H1 (cell line): ENCODE data around the gene HS1BP3. TPM values are rescaled to one million over a fixed set of nuclear protein-coding genes. Genes with fewer than 3 reads are reported as not detected.

Source experiments
- CTCF ChIA-PET: fragments of 300-600 bp; sonication (Branson Sonifier 250); formaldehyde crosslinking; loops from one replicate; lab custom pipeline; 2021; ENCODE audit not compliant: partially characterized antibody; lab: Charles Lee
- POLR2A ChIA-PET: fragments of 300-600 bp; sonication (Branson Sonifier 250); formaldehyde crosslinking; loops from one replicate; lab custom pipeline; 2021; ENCODE audit warnings: inconsistent platforms; ENCODE audit not compliant: partially characterized antibody; lab: Charles Lee
- DNase-seq, 2 experiments: peaks; one replicate each; pipeline versions ENCODE4 v3.0.0 to v3.0.0-alpha.2; 2010 to 2022; ENCODE audit warnings: low spot score in 2 of 2, low read depth in 1 of 2, mixed read lengths in 1 of 2
- FAIRE-seq: peaks from 2 replicates; lab custom pipeline; 2011; peaks lifted over from hg19 to GRCh38; lab: Jason Lieb, UNC
- H2AFZ ChIP-seq: 2 replicates; pipeline ENCODE4 v1.8.1; 2012; ENCODE audit warnings: low read length, inconsistent platforms
- H2AK5ac ChIP-seq: 2 replicates; pipeline ENCODE4 v1.6.1; 2013; ENCODE audit warnings: low read depth, low read length
- H2BK120ac ChIP-seq: replicated peaks from 2 replicates; pipeline ENCODE3; 2013; ENCODE audit warnings: low read depth, low read length, inconsistent platforms
- H2BK12ac ChIP-seq: 2 replicates; pipeline ENCODE4 v1.6.1; 2013; ENCODE audit warnings: low read depth, low read length
- H2BK15ac ChIP-seq: 2 replicates; pipeline ENCODE4 v1.6.1; 2013; ENCODE audit warnings: low read length
- H2BK20ac ChIP-seq: 2 replicates; pipeline ENCODE4 v1.6.1; 2013; ENCODE audit warnings: low read length
- H2BK5ac ChIP-seq: 2 replicates; pipeline ENCODE4 v1.6.1; 2013; ENCODE audit warnings: low read depth, low read length
- H3K14ac ChIP-seq: 2 replicates; pipeline ENCODE4 v1.6.1; 2013; ENCODE audit warnings: inconsistent platforms; ENCODE audit not compliant: insufficient read length
- H3K18ac ChIP-seq: 2 replicates; pipeline ENCODE4 v1.6.1; 2013; ENCODE audit warnings: low read length; ENCODE audit errors: extremely low read depth
- H3K23ac ChIP-seq: 2 replicates; pipeline ENCODE4 v1.6.1; 2013; ENCODE audit warnings: inconsistent platforms; ENCODE audit not compliant: insufficient read length
- H3K23me2 ChIP-seq: 2 replicates; pipeline ENCODE4 v1.6.1; 2013; ENCODE audit warnings: low read depth, low read length
- H3K27ac ChIP-seq: 2 replicates; pipeline ENCODE4 v1.6.1; 2011; ENCODE audit warnings: low read depth, low read length, inconsistent platforms
- H3K27me3 ChIP-seq, 4 experiments: replicated peaks in 1 of 4; 1 replicate in 1 of 4; 2 replicates in 3 of 4; pipeline versions ENCODE4 v1.6.1 to v1.8.1; 2011 to 2013; ENCODE audit warnings: low read length in 3 of 4, mild to moderate bottlenecking in 3 of 4, inconsistent platforms in 2 of 4, mixed read lengths in 2 of 4, moderate library complexity in 1 of 4; ENCODE audit not compliant: control insufficient read depth in 3 of 4, insufficient read depth in 3 of 4; ENCODE audit errors: extremely low read depth in 1 of 4
- H3K36me3 ChIP-seq, 4 experiments: 2 replicates each; pipeline versions ENCODE4 v1.6.1 to v1.8.1; 2011 to 2013; ENCODE audit warnings: mild to moderate bottlenecking in 4 of 4, low read length in 3 of 4, moderate library complexity in 2 of 4, control low read depth in 1 of 4, inconsistent platforms in 1 of 4; ENCODE audit not compliant: insufficient read depth in 4 of 4, control insufficient read depth in 2 of 4
- H3K4ac ChIP-seq: replicated peaks from 2 replicates; pipeline ENCODE3; 2013; ENCODE audit warnings: low read length, low read depth, mixed read lengths, inconsistent platforms; ENCODE audit not compliant: insufficient read length
- H3K4me1 ChIP-seq, 4 experiments: replicated peaks in 1 of 4; 1 replicate in 1 of 4; 2 replicates in 3 of 4; pipeline versions ENCODE4 v1.6.1 to v1.8.1; 2011 to 2013; ENCODE audit warnings: low read length in 3 of 4, inconsistent platforms in 2 of 4, mixed read lengths in 1 of 4; ENCODE audit not compliant: insufficient read depth in 4 of 4, control insufficient read depth in 3 of 4
- H3K4me2 ChIP-seq, 2 experiments: 2 replicates each; pipeline versions ENCODE4 v1.6.1 to v1.8.1; 2011 to 2013; ENCODE audit warnings: low read depth in 2 of 2, low read length in 2 of 2, control low read depth in 1 of 2, inconsistent platforms in 1 of 2, mild to moderate bottlenecking in 1 of 2; ENCODE audit not compliant: insufficient read depth in 1 of 2
- H3K4me3 ChIP-seq, 4 experiments: fragments of 200-600, 300-600 bp in 1 of 4; sonication (generic), shearing (Covaris generic), sonication (Bioruptor Twin) in 1 of 4; 2 replicates each; pipeline versions ENCODE4 v1.5.1 to v1.8.1; 2011 to 2016; ENCODE audit warnings: low read length in 4 of 4, low read depth in 3 of 4, control low read depth in 2 of 4, inconsistent platforms in 2 of 4, mild to moderate bottlenecking in 2 of 4, mixed read lengths in 1 of 4, moderate library complexity in 1 of 4; ENCODE audit not compliant: insufficient read depth in 2 of 4; ENCODE audit errors: extremely low read depth in 1 of 4
- H3K56ac ChIP-seq: replicated peaks from 2 replicates; pipeline ENCODE3; 2013; ENCODE audit warnings: low read depth, mild to moderate bottlenecking, mixed read lengths, low read length, inconsistent platforms; ENCODE audit not compliant: insufficient read length
- H3K79me1 ChIP-seq: 2 replicates; pipeline ENCODE4 v1.6.1; 2013; ENCODE audit warnings: low read depth, low read length, control low read depth
- H3K79me2 ChIP-seq, 2 experiments: 2 replicates each; pipeline versions ENCODE4 v1.6.1 to v1.8.1; 2012 to 2013; ENCODE audit warnings: low read length in 2 of 2, mild to moderate bottlenecking in 2 of 2, inconsistent platforms in 1 of 2; ENCODE audit not compliant: insufficient read depth in 2 of 2, control insufficient read depth in 1 of 2
- H3K9ac ChIP-seq, 4 experiments: replicated peaks in 1 of 4; 1 replicate in 1 of 4; 2 replicates in 3 of 4; pipeline versions ENCODE4 v1.6.1 to v1.8.1; 2011 to 2013; ENCODE audit warnings: low read depth in 3 of 4, low read length in 3 of 4, control low read depth in 2 of 4, mild to moderate bottlenecking in 2 of 4, moderate library complexity in 2 of 4, inconsistent platforms in 1 of 4; ENCODE audit errors: extremely low read depth in 1 of 4
- H3K9me3 ChIP-seq, 2 experiments: 2 replicates each; pipeline versions ENCODE4 v1.6.1 to v1.8.1; 2012 to 2013; ENCODE audit warnings: mild to moderate bottlenecking in 2 of 2, moderate library complexity in 2 of 2, control low read depth in 1 of 2, inconsistent platforms in 1 of 2, low read depth in 1 of 2, low read length in 1 of 2, mixed read lengths in 1 of 2; ENCODE audit not compliant: insufficient read depth in 2 of 2
- H4K20me1 ChIP-seq, 2 experiments: replicated peaks in 1 of 2; 2 replicates each; pipeline versions ENCODE3 to v1.8.1; 2011 to 2013; ENCODE audit warnings: inconsistent platforms in 2 of 2, low read length in 2 of 2, mild to moderate bottlenecking in 1 of 2; ENCODE audit not compliant: insufficient read depth in 2 of 2, control insufficient read depth in 1 of 2
- H4K5ac ChIP-seq: 2 replicates; pipeline ENCODE4 v1.6.1; 2013; ENCODE audit warnings: low read length, low read depth, mixed read lengths, inconsistent platforms; ENCODE audit not compliant: insufficient read length
- H4K8ac ChIP-seq: 2 replicates; pipeline ENCODE4 v1.8.0; 2013; ENCODE audit warnings: mild to moderate bottlenecking, moderate library complexity, low read length, inconsistent platforms; ENCODE audit not compliant: insufficient read depth; ENCODE audit errors: extremely low read depth
- H4K91ac ChIP-seq: replicated peaks from 2 replicates; pipeline ENCODE3; 2013; ENCODE audit warnings: low read length, mixed read lengths, inconsistent platforms; ENCODE audit not compliant: insufficient read length
- CBX8 ChIP-seq: fragments of 300-800, 300-1000 bp; sonication (generic); IDR thresholded peaks from 2 replicates; pipeline ENCODE4 v1.7.1; 2016; ENCODE audit warnings: low read depth, low read length, borderline replicate concordance
- KDM1A ChIP-seq: fragments of 200-600, 300-600 bp; sonication (generic); IDR thresholded peaks from 2 replicates; pipeline ENCODE4 v1.7.1; 2016; ENCODE audit warnings: mild to moderate bottlenecking, low read length, borderline replicate concordance
- TCF12 ChIP-seq: IDR thresholded peaks from 2 replicates; pipeline ENCODE4 v1.6.1; 2011; ENCODE audit warnings: low read depth, mild to moderate bottlenecking, low read length
- ZNF274 ChIP-seq: IDR thresholded peaks from 2 replicates; pipeline ENCODE4 v1.7.0; 2012; ENCODE audit warnings: low read length, borderline replicate concordance; ENCODE audit errors: extremely low read depth
- WGBS, 2 experiments: shearing (Covaris generic) in 1 of 2; methylation state at CpG; one replicate each; pipeline versions ENCODE4 v1.1.6 to v1.1.7; 2013 to 2015; ENCODE audit warnings: low lambda C conversion rate in 2 of 2, mixed read lengths in 2 of 2, inconsistent platforms in 1 of 2, low coverage in 1 of 2, missing lambda C conversion rate in 1 of 2; ENCODE audit not compliant: insufficient replicate concordance in 2 of 2, insufficient coverage in 1 of 2, insufficient read length in 1 of 2; ENCODE audit errors: extremely low coverage in 1 of 2, missing lambda C conversion rate in 1 of 2; 5-methylcytosine and 5-hydroxymethylcytosine counted together
- polyA plus RNA-seq, 7 experiments: library from polyadenylated mRNA; depleted of rRNA in 3 of 7; stranded (reverse) in 5 of 7; unstranded in 2 of 7; fragments of >200 nt in 5 of 7; fragments of 200-250 nt in 2 of 7; gene quantifications; 1 replicate in 5 of 7; 2 replicates in 1 of 7; 4 replicates in 1 of 7; pipeline versions ENCODE4 v1.2.1 to v1.2.3, GENCODE V29; 2011 to 2013; ENCODE audit warnings: missing spikeins in 2 of 7, mixed read lengths in 2 of 7
- total RNA-seq: library from RNA; stranded (reverse); fragmentation: NEBNext Ultra II Directional; extraction: Animal tissue kit (Norgen Biotek cat#: 25700); gene quantifications from 2 replicates; pipeline ENCODE4 v1.2.1, GENCODE V29; 2021

HS1BP3 gene
- total and polyA plus RNA-seq, 2 of the 8 experiments (the other 6 are each of a cell fraction or from before 2014, with no cell fraction given) = 11.1 to 11.3 TPM

DNA sequence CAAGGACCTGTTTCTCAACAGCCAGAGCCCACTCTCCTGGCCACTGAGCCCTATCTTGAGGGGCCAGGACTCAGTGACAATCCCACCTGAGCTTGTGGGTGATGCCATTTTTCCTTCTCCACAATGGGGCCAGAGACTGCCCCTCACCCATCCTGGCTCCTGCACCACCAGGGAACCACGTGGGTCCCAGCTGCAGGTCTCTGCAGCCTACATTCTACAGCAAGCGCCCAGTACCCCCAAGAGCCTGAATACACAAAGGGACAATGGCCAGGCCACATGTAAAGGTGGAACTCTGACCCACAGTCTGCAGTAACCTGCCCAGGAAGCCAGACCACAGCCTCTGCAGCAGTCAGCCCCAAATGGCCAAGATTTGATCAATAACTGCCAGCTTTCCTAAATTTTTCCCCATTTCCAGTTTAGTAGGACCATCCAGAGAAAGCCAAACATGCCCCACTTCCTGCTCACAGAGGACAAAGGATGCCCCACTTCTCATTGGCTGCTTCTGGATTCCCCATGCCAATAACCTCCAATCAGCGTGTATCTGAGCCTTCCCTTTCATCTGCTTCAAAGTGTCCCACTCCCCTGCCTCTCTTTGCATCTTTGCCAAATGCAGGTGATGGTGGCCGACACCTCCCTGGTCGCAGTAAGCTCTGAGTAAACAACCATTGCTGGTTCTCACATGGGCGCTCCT is 19.1 kb downstream of the HS1BP3 start:
- Histone ChIP-seq H2BK20ac (no peak overlapping the region), H3K4me2 (no peak overlapping the region), H3K4me1 (peaks cover 0 to 8% (median 3%) of the 10 kb centered on the region in 4 experiments; a peak in 4 of 7 replicates), H2BK15ac (no peak overlapping the region), H3K27ac (no peak overlapping the region), H3K4ac (no peak overlapping the region), H4K20me1 (no peaks in the 10 kb centered on the region), H3K79me1 (peaks cover 3% of the 10 kb centered on the region), H3K56ac (no peak overlapping the region), H2AFZ (no peak overlapping the region), H3K27me3 (no peaks in the 10 kb centered on the region), H2BK120ac (no peak overlapping the region), H3K4me3 (no peak overlapping the region), H4K8ac (no peak overlapping the region), H3K9me3 (no peaks in the 10 kb centered on the region), H3K9ac (no peak overlapping the region), H4K5ac (no peak overlapping the region), H3K36me3 (no peaks in the 10 kb centered on the region), H2BK12ac (no peak overlapping the region), H3K23me2 (no peaks in the 10 kb centered on the region), H3K14ac (no peak overlapping the region), H2AK5ac (no peak overlapping the region; the same call in 1 of the 2 replicates), H4K91ac (no peak overlapping the region), H3K23ac (no peak overlapping the region), H2BK5ac (no peak overlapping the region), H3K18ac (no peak overlapping the region), H3K79me2 (no peaks in the 10 kb centered on the region)
- ChIA-PET POLR2A (interaction anchor here (0.8 to 4.8 kb wide), 4 partner anchors 10 to 185 kb away, joined by 3 to 57 read pairs (median 8); partner anchors contain the start of gene RHOB), CTCF (interaction anchor here (0.6 to 17.7 kb wide), 14 partner anchors 11 to 919 kb away, joined by 3 to 367 read pairs (median 16); partner anchors contain the start of gene RHOB)
- TF ChIP-seq TCF12 (no peak), ZNF274 (no peak), CBX8 (no peak), KDM1A (no peak)
- DNase-seq (no peak), FAIRE-seq (no peak)
- 88% methylated on average over 6 of the region's 6 CpGs; no CpG with 5 or more reads in 1 of the 2 experiments for WGBS, 2 experiments
